K562 (cell line): ENCODE measurements around the gene CCDC186. TPM values are rescaled to one million over a fixed set of nuclear protein-coding genes. Genes with fewer than 3 reads are reported as not detected.
A peak's percentile ranks its signal among the peaks of the same experiment; 100 is the strongest.

Source experiments
- ATAC-seq: fragments of 200-7000 bp; cut with Tn5 transposase; 3 replicates; pipeline ENCODE4 v1.9.1; 2020; ENCODE audit warnings: moderate library complexity
- BruUV-seq: library from RNA; stranded (reverse); fragments of 400-500 nt; replicated peaks from 2 replicates; lab custom pipeline; 2021; lab: Mats Ljungman, UMichigan
- CTCF ChIA-PET: fragments of 300-600 bp; formaldehyde crosslinking; extraction: SDS; loops from one replicate; lab custom pipeline; 2021; ENCODE audit warnings: low intra/inter-chr PET ratio; lab: Yijun Ruan, JAX
- POLR2A ChIA-PET: fragments of 300-600, 350-650 bp; sonication (Branson Sonifier 250); formaldehyde crosslinking; extraction: SDS; loops from one replicate; lab custom pipeline; 2021; ENCODE audit warnings: antibody characterized with exemption, inconsistent platforms; lab: Yijun Ruan, JAX
- DNase-seq, 4 experiments: peaks; one replicate each; pipeline versions ENCODE4 v3.0.0 to v3.0.0-alpha.2; 2011 to 2018; ENCODE audit warnings: low spot score in 3 of 4, mixed read lengths in 3 of 4; ENCODE audit errors: extremely low read depth in 1 of 4
- FAIRE-seq: peaks from 2 replicates; lab custom pipeline; 2011; peaks lifted over from hg19 to GRCh38; lab: Jason Lieb, UNC
- H2AFZ ChIP-seq: 2 replicates; pipeline ENCODE4 v1.6.0; 2011; ENCODE audit warnings: low read depth, low read length, control low read depth, inconsistent platforms
- H3K27ac ChIP-seq: fragments of 200-600 bp; 3 replicates; pipeline ENCODE4 v1.8.0; 2011; ENCODE audit warnings: low read depth, mild to moderate bottlenecking, control low read depth, inconsistent platforms, low read length, moderate library complexity, mixed read lengths; ENCODE audit errors: extremely low read depth
- H3K27me3 ChIP-seq, 2 experiments: fragments of 300-600 bp in 1 of 2; 2 replicates in 1 of 2; 3 replicates in 1 of 2; pipeline versions ENCODE4 v1.6.0 to v1.8.0; 2011; ENCODE audit warnings: inconsistent platforms in 2 of 2, low read length in 2 of 2, mild to moderate bottlenecking in 1 of 2, mixed read lengths in 1 of 2, moderate library complexity in 1 of 2; ENCODE audit not compliant: control insufficient read depth in 2 of 2, insufficient read depth in 2 of 2
- H3K36me3 ChIP-seq: fragments of 300-600 bp; 3 replicates; pipeline ENCODE4 v1.8.0; 2011; ENCODE audit warnings: mild to moderate bottlenecking, low read length, inconsistent platforms; ENCODE audit not compliant: control insufficient read depth, insufficient read depth
- H3K4me1 ChIP-seq, 2 experiments: fragments of 200-600 bp in 1 of 2; replicated peaks in 1 of 2; 2 replicates in 1 of 2; 3 replicates in 1 of 2; pipeline versions ENCODE4 v1.5.1 to v1.8.0; 2011; ENCODE audit warnings: inconsistent platforms in 2 of 2, low read length in 2 of 2, mild to moderate bottlenecking in 1 of 2, mixed read lengths in 1 of 2, moderate library complexity in 1 of 2; ENCODE audit not compliant: control insufficient read depth in 2 of 2, insufficient read depth in 2 of 2
- H3K4me2 ChIP-seq: 2 replicates; pipeline ENCODE4 v1.6.1; 2011; ENCODE audit warnings: low read length, control low read depth, inconsistent platforms, mixed read lengths; ENCODE audit not compliant: insufficient read depth
- H3K4me3 ChIP-seq: fragments of 200-600 bp; sonication (generic), shearing (Covaris generic); 2 replicates; pipeline ENCODE4 v1.5.1; 2016; ENCODE audit warnings: control low read depth, inconsistent platforms
- H3K79me2 ChIP-seq: fragments of 200-600 bp; 3 replicates; pipeline ENCODE4 v1.8.0; 2011; ENCODE audit warnings: low read length, inconsistent platforms; ENCODE audit not compliant: control insufficient read depth, insufficient read depth
- H3K9ac ChIP-seq, 2 experiments: 2 replicates each; pipeline versions ENCODE4 v1.6.0 to v1.6.1; 2011; ENCODE audit warnings: low read depth in 2 of 2, low read length in 2 of 2, control low read depth in 1 of 2, inconsistent platforms in 1 of 2, mild to moderate bottlenecking in 1 of 2, mixed read lengths in 1 of 2; ENCODE audit not compliant: insufficient read depth in 1 of 2
- H3K9me1 ChIP-seq: one replicate; pipeline ENCODE4 v1.6.0; 2011; ENCODE audit warnings: inconsistent platforms, mild to moderate bottlenecking, low read length, moderate library complexity; ENCODE audit not compliant: control insufficient read depth, insufficient read depth
- H3K9me3 ChIP-seq: replicated peaks from 2 replicates; pipeline ENCODE4 v1.5.1; 2011; ENCODE audit warnings: low read depth, low read length, inconsistent platforms; ENCODE audit not compliant: control insufficient read depth, insufficient read depth
- H4K20me1 ChIP-seq: replicated peaks from 2 replicates; pipeline ENCODE4 v1.6.1; 2011; ENCODE audit warnings: low read length, inconsistent platforms, mixed read lengths; ENCODE audit not compliant: control insufficient read depth, insufficient read depth
- PHTF2 ChIP-seq: fragments of 250-450 bp; sonication (Bioruptor Pico); IDR thresholded peaks from 2 replicates; pipeline ENCODE4 v1.5.0; 2021; ENCODE audit warnings: mild to moderate bottlenecking
- RAD51 ChIP-seq: fragments of 450-650 bp; IDR thresholded peaks from 2 replicates; pipeline ENCODE4 v1.7.1; 2016; ENCODE audit warnings: low read depth, mild to moderate bottlenecking, borderline replicate concordance
- TEAD2 ChIP-seq: fragments of 450-650 bp; IDR thresholded peaks from 2 replicates; pipeline ENCODE4 v1.6.1; 2016; ENCODE audit warnings: missing genetic modification characterization, control low read depth, missing compliant biosample characterization
- WGBS: fragments of 100-300 bp; shearing (Covaris generic); methylation state at CpG from one replicate; pipeline ENCODE4 v1.1.6; 2016; ENCODE audit warnings: low coverage, mixed read lengths; ENCODE audit not compliant: insufficient coverage; ENCODE audit errors: missing lambda C conversion rate; 5-methylcytosine and 5-hydroxymethylcytosine counted together
- in situ Hi-C: fragments of 300-500 bp; cut with MboI; formaldehyde crosslinking; loops from 4 replicates; pipeline ENCODE4 v1.15.0; 2018; ENCODE audit warnings: inconsistent platforms, mixed read lengths
- intact Hi-C: fragments of 100-400 bp; cut with micrococcal nuclease; formaldehyde crosslinking; loops from 2 replicates; pipeline ENCODE4 v1.14.2; 2022
- polyA plus RNA-seq, 8 experiments: library from polyadenylated mRNA; depleted of rRNA in 4 of 8; stranded (reverse) in 5 of 8; unstranded in 3 of 8; fragments of >200 nt; fragmentation: Nextera tagmentation in 2 of 8; fragmentation: Illumina TruSeq in 1 of 8; extraction: Ambion mirVana in 2 of 8; extraction: Trizol in 1 of 8; gene quantifications; 2 replicates each; pipeline versions ENCODE4 v1.2.1 to v1.2.3, GENCODE V29; 2011 to 2014; ENCODE audit warnings: inconsistent platforms in 1 of 8, missing spikeins in 1 of 8
- total RNA-seq, 7 experiments: library from RNA; depleted of rRNA in 6 of 7; stranded (reverse); fragments of >200 nt in 6 of 7; fragmentation: Illumina TruSeq in 2 of 7; extraction: Trizol in 2 of 7; gene quantifications; 2 replicates each; pipeline versions ENCODE4 v1.2.1 to v1.2.3, GENCODE V29; 2011 to 2021; ENCODE audit warnings: low replicate concordance in 1 of 7
- TF ChIP-seq, protein P1 (sequence below): sonication (generic); formaldehyde crosslinking; IDR thresholded peaks from 2 replicates; pipeline ENCODE4 v1.5.0; 2020; ENCODE audit warnings: missing genetic modification reagents
- TF ChIP-seq, protein P2 (sequence below): sonication (generic); formaldehyde crosslinking; IDR thresholded peaks from 2 replicates; pipeline ENCODE4 v1.9.0; 2022; ENCODE audit warnings: mild to moderate bottlenecking, missing genetic modification reagents

Gene CCDC186
- total and polyA plus RNA-seq, 9 of the 15 experiments (the other 6 are each of a cell fraction or from before 2014, with no cell fraction given), result 2.0 to 7.5 (median 4.7) TPM

DNA sequence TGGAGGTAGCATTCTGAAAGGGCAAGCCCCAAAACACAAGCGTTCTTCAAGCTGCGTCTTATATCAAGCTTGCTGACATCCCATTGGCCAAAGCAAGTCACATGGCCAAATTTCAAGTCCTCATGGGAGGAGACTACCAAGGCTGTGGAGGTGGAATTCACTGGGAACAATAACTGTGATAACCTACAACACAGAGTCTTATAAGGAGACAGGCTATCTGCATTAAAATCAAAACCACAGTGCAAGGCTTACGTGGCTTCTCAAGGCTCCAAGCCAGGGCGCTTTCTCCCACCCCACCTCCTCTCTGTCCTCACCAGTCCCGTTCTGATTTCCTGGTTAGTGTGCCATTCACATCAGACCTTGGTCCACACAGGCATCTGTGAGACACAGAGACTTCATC, 91.0 kb downstream of the CCDC186 start:
- no peaks in the 10 kb centered on the region for H3K9me1 ChIP-seq
- TF ChIP-seq, protein P1, sequence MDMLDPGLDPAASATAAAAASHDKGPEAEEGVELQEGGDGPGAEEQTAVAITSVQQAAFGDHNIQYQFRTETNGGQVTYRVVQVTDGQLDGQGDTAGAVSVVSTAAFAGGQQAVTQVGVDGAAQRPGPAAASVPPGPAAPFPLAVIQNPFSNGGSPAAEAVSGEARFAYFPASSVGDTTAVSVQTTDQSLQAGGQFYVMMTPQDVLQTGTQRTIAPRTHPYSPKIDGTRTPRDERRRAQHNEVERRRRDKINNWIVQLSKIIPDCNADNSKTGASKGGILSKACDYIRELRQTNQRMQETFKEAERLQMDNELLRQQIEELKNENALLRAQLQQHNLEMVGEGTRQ (CRISPR knock-in tag), result peak; percentile 88
- TF ChIP-seq, protein P2, sequence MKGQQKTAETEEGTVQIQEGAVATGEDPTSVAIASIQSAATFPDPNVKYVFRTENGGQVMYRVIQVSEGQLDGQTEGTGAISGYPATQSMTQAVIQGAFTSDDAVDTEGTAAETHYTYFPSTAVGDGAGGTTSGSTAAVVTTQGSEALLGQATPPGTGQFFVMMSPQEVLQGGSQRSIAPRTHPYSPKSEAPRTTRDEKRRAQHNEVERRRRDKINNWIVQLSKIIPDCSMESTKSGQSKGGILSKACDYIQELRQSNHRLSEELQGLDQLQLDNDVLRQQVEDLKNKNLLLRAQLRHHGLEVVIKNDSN, result peak; percentile 84
- no peak for TF ChIP-seq PHTF2 (CRISPR knock-in tag)
- peak; percentile 61; the same call in 1 of the 2 replicates for TF ChIP-seq RAD51
- no peak for TF ChIP-seq TEAD2 (tag)
- ATAC-seq (peak; percentile 64), FAIRE-seq (no peak), DNase-seq (peak in 1 of 4 experiments; percentile 6)
- H3K36me3 ChIP-seq, result no peaks in the 10 kb centered on the region
- WGBS, result 37% methylated on average over 5 of the region's 5 CpGs
- no peak overlapping the region for H3K4me3 ChIP-seq
- ChIA-PET CTCF (no interaction called here), POLR2A (no interaction called here)
- H3K79me2 ChIP-seq, result no peaks in the 10 kb centered on the region
- H3K4me1 ChIP-seq, result peaks cover 0 to 4% of the 10 kb centered on the region in 2 experiments; a peak in 2 of 5 replicates
- peak overlapping the region; percentile 64 for H2AFZ ChIP-seq
- no TSS peak for BruUV-seq
- H3K4me2 ChIP-seq, result peak overlapping the region; percentile 18; the same call in 1 of the 2 replicates
- H3K9me3 ChIP-seq, result no peaks in the 10 kb centered on the region
- H3K9ac ChIP-seq, result no peak overlapping the region
- peaks cover 0 to under 1% of the 10 kb centered on the region in 2 experiments; a peak in 1 of 5 replicates for H3K27me3 ChIP-seq
- no peaks in the 10 kb centered on the region for H4K20me1 ChIP-seq
- no peak overlapping the region for H3K27ac ChIP-seq
- in situ Hi-C loops (loop anchor here (5.0 kb wide), 1 partner anchor 126 kb away; no protein-coding TSS in a partner anchor), intact Hi-C loops (no loop called here)
